Measurements from ENCODE around the gene GALNT14.

- no peak for TF ChIP-seq ZNF133 (tag by site-specific recombination; IDR thresholded peaks at IDR 0.05)
- TF ChIP-seq, protein P1, sequence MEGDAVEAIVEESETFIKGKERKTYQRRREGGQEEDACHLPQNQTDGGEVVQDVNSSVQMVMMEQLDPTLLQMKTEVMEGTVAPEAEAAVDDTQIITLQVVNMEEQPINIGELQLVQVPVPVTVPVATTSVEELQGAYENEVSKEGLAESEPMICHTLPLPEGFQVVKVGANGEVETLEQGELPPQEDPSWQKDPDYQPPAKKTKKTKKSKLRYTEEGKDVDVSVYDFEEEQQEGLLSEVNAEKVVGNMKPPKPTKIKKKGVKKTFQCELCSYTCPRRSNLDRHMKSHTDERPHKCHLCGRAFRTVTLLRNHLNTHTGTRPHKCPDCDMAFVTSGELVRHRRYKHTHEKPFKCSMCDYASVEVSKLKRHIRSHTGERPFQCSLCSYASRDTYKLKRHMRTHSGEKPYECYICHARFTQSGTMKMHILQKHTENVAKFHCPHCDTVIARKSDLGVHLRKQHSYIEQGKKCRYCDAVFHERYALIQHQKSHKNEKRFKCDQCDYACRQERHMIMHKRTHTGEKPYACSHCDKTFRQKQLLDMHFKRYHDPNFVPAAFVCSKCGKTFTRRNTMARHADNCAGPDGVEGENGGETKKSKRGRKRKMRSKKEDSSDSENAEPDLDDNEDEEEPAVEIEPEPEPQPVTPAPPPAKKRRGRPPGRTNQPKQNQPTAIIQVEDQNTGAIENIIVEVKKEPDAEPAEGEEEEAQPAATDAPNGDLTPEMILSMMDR (tag by site-specific recombination; IDR thresholded peaks at IDR 0.05), result no peak
- TF ChIP-seq ZNF266 (tag by site-specific recombination; IDR thresholded peaks at IDR 0.05; ENCODE audit: low read depth), result no peak
- TF ChIP-seq, protein P2, sequence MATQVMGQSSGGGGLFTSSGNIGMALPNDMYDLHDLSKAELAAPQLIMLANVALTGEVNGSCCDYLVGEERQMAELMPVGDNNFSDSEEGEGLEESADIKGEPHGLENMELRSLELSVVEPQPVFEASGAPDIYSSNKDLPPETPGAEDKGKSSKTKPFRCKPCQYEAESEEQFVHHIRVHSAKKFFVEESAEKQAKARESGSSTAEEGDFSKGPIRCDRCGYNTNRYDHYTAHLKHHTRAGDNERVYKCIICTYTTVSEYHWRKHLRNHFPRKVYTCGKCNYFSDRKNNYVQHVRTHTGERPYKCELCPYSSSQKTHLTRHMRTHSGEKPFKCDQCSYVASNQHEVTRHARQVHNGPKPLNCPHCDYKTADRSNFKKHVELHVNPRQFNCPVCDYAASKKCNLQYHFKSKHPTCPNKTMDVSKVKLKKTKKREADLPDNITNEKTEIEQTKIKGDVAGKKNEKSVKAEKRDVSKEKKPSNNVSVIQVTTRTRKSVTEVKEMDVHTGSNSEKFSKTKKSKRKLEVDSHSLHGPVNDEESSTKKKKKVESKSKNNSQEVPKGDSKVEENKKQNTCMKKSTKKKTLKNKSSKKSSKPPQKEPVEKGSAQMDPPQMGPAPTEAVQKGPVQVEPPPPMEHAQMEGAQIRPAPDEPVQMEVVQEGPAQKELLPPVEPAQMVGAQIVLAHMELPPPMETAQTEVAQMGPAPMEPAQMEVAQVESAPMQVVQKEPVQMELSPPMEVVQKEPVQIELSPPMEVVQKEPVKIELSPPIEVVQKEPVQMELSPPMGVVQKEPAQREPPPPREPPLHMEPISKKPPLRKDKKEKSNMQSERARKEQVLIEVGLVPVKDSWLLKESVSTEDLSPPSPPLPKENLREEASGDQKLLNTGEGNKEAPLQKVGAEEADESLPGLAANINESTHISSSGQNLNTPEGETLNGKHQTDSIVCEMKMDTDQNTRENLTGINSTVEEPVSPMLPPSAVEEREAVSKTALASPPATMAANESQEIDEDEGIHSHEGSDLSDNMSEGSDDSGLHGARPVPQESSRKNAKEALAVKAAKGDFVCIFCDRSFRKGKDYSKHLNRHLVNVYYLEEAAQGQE (tag by site-specific recombination; IDR thresholded peaks at IDR 0.05), result no peak
- no peak for TF ChIP-seq PRDM1 (tag by site-specific recombination; IDR thresholded peaks at IDR 0.05)
- TF ChIP-seq GLI4 (tag by site-specific recombination; IDR thresholded peaks at IDR 0.05), result no peak
- TF ChIP-seq ZNF449 (tag by site-specific recombination; IDR thresholded peaks at IDR 0.05), result no peak
- no peak for TF ChIP-seq ZFP3 (tag by site-specific recombination; IDR thresholded peaks at IDR 0.05; ENCODE audit: low read depth)
Observed at GRCh38 chr2:31166925-31167324, 28.7 kb upstream of the GALNT14 start.
